Embryonic facial prominence (tissue), 1 donor: ENCODE results near the gene KCNMB2.

Experiments
- DNase-seq: peaks from one replicate; pipeline ENCODE4 v3.0.0-alpha.2; 2016; ENCODE audit errors: extremely low spot score

Gene KCNMB2

GRCh38 chr3:178646186-178646862, 110.1 kb downstream of the KCNMB2 start:
- DNase-seq = no peak

- DNase-seq = no peak
These were observed 119.3 kb downstream of the KCNMB2 start for GRCh38 chr3:178655488-178655887.

GRCh38 chr3:178658694-178659325, 122.6 kb downstream of the KCNMB2 start:
- no peak for DNase-seq

- no peak for DNase-seq
These were observed 127.1 kb downstream of the KCNMB2 start for GRCh38 chr3:178663201-178663934.

GRCh38 chr3:178665747-178666146, 129.5 kb downstream of the KCNMB2 start:
- DNase-seq = no peak

- no peak for DNase-seq
These were observed 132.9 kb downstream of the KCNMB2 start for GRCh38 chr3:178669022-178669601.

GRCh38 chr3:178669758-178670157, 133.5 kb downstream of the KCNMB2 start:
- DNase-seq = no peak

- no peak for DNase-seq
These were observed 135.1 kb downstream of the KCNMB2 start for GRCh38 chr3:178671377-178671776.

GRCh38 chr3:178671791-178672190, 135.6 kb downstream of the KCNMB2 start:
- DNase-seq = no peak

GRCh38 chr3:178672275-178672674, 136.0 kb downstream of the KCNMB2 start:
- DNase-seq = no peak

GRCh38 chr3:178673529-178673928, 137.3 kb downstream of the KCNMB2 start:
- DNase-seq = no peak

GRCh38 chr3:178676077-178676476, 139.8 kb downstream of the KCNMB2 start:
- DNase-seq = no peak

GRCh38 chr3:178676942-178677790, 140.9 kb downstream of the KCNMB2 start:
- no peak for DNase-seq

GRCh38 chr3:178677961-178678360, 141.7 kb downstream of the KCNMB2 start:
- no peak for DNase-seq

GRCh38 chr3:178680037-178680436, 143.8 kb downstream of the KCNMB2 start:
- no peak for DNase-seq

GRCh38 chr3:178680489-178680888, 144.3 kb downstream of the KCNMB2 start:
- no peak for DNase-seq

GRCh38 chr3:178684881-178685590, 148.8 kb downstream of the KCNMB2 start:
- DNase-seq = no peak

- no peak for DNase-seq
These were observed 149.3 kb downstream of the KCNMB2 start for GRCh38 chr3:178685591-178685906.

- DNase-seq = no peak
These were observed 150.6 kb downstream of the KCNMB2 start for GRCh38 chr3:178686826-178687225.

- DNase-seq = no peak
These were observed 154.3 kb downstream of the KCNMB2 start for GRCh38 chr3:178690571-178690970.

GRCh38 chr3:178699364-178699763, 163.1 kb downstream of the KCNMB2 start:
- no peak for DNase-seq
